Stomach smooth muscle (tissue), 2 donors: ENCODE measurements around the gene JPH3.
A peak's percentile ranks its signal among the peaks of the same experiment; 100 is the strongest.

ENCODE experiments used
- H3K27ac ChIP-seq: one replicate; pipeline ENCODE4 v1.7.0; 2013; ENCODE audit warnings: mild to moderate bottlenecking, low read length, inconsistent platforms
- H3K27me3 ChIP-seq, 2 donors: one replicate each; pipeline ENCODE4 v1.7.0; 2013; ENCODE audit warnings: low read length in 2 of 2; ENCODE audit not compliant: insufficient read depth in 2 of 2, control insufficient read depth in 1 of 2
- H3K36me3 ChIP-seq, 2 donors: one replicate each; pipeline ENCODE4 v1.7.0; 2013; ENCODE audit warnings: low read length in 2 of 2; ENCODE audit not compliant: control insufficient read depth in 2 of 2, insufficient read depth in 2 of 2
- H3K4me1 ChIP-seq: one replicate; pipeline ENCODE4 v1.7.0; 2013; ENCODE audit warnings: low read length; ENCODE audit not compliant: control insufficient read depth, insufficient read depth
- H3K4me3 ChIP-seq, 2 donors: one replicate each; pipeline ENCODE4 v1.7.0; 2013; ENCODE audit warnings: low read length in 2 of 2
- H3K9ac ChIP-seq, 2 donors: one replicate each; pipeline ENCODE4 v1.7.0; 2013; ENCODE audit warnings: low read length in 2 of 2, mild to moderate bottlenecking in 1 of 2
- H3K9me3 ChIP-seq, 2 donors: one replicate each; pipeline ENCODE4 v1.7.0; 2013; ENCODE audit warnings: low read length in 2 of 2; ENCODE audit not compliant: control insufficient read depth in 2 of 2
- donor health status: healthy.
- donor health status: Pancreatic carcinoma.

JPH3 gene

DNA sequence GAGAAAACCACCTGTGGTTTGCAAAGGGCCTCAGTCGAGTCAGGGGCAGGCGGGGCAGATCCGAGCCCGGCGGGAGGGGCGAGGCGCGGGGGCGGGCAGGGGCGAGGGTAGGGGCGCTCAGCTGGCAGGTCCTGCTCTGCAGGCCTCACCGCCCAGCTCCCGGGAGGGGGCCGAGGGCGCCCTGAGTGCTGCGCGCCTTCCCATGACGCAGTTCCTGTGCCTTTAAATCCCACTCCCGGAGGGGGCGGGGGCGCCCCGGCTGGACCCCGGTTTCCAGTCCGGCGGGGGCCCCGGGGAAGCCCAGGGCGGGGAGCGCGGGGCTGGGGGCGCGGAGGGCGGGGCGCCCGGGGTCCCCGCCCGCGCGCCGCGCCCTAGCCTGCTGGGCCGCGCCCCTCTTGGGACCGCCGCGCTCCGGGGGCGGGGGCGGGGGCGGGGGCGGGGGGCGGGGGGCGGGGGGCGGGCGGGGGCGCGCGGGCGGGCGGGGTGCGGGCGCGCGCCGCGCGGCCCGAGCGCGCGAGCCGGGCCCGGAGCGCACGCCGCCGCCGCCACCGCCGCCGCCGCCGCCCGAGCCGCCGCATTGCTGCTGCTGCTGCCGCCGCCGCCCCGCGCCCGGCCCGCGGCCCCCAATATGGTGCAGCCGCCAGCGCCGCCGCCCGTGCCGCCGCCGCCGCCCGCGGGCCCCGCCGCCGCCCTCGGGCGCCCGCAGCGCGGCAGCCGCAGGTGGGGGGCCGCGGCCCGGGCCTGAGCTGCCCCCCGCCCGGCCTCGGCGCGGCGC is at the start of gene JPH3:
JPH3 (plus strand) TSS at position 508 of the 775 bp plus-strand sequence. CDS start 639 bp downstream, outside the sequence.
- Histone ChIP-seq H3K36me3 (no peaks in the 10 kb centered on the region), H3K4me3 (peak within 1 kb of the TSS in 1 of 2 donors; percentile 35), H3K4me1 (peaks cover 6% of the 10 kb centered on the region), H3K9ac (no peak within 1 kb of the TSS), H3K27ac (no peak within 1 kb of the TSS), H3K27me3 (peaks cover 52 to 53% of the 10 kb centered on the region in 2 donors), H3K9me3 (peaks cover 0 to 4% of the 10 kb centered on the region in 2 donors)

- no peaks in the 10 kb centered on the region for H3K9me3 ChIP-seq
- H3K4me1 ChIP-seq, result no peaks in the 10 kb centered on the region
- no peak overlapping the region for H3K27ac ChIP-seq
- H3K4me3 ChIP-seq, result no peak overlapping the region
- H3K36me3 ChIP-seq, result no peaks in the 10 kb centered on the region
- peaks cover 0 to 4% of the 10 kb centered on the region in 2 donors for H3K27me3 ChIP-seq
- H3K9ac ChIP-seq, result no peak overlapping the region
Observed at GRCh38 chr16:87552772-87553573, 49.3 kb upstream of the JPH3 start.

DNA sequence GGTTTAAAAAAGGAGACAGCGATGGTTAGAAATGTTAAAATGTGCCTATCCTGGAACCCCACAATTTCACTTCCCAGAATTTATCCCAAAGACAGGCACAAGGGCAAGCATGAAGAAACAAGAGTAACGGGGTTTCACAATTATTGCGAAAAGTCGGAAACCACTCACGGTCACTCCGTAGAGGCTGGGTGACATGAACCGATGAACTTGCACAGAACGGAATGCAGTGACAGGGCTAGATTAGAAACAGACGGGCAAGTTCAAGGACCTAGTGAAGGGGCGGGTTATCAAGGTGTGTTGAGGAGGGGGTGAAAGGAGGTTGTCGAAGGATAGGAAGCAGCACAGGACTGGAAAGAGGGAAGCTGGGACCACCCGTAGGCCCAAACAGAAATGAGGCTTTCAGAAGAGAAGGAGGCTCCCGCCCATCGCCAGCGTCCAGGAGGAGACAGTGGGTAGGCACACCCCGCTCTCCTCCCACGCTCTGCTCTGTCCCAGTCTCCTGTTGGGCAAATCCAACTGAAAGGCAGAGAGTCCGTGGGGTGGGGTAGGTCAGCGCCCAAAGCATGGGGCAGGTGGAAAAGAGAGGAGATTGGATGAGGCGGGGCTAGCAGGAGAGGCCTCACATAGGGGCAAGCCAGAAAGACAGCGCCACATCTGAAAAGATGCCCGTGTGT is 47.4 kb upstream of the JPH3 start:
- H3K9me3 ChIP-seq, result no peaks in the 10 kb centered on the region
- H3K27me3 ChIP-seq, result peaks cover 3% of the 10 kb centered on the region in 2 donors
- no peak overlapping the region for H3K27ac ChIP-seq
- H3K4me1 ChIP-seq, result no peaks in the 10 kb centered on the region
- H3K9ac ChIP-seq, result no peak overlapping the region
- H3K36me3 ChIP-seq, result no peaks in the 10 kb centered on the region
- H3K4me3 ChIP-seq, result no peak overlapping the region

- peaks cover under 1 to 3% of the 10 kb centered on the region in 2 donors for H3K27me3 ChIP-seq
- H3K27ac ChIP-seq, result no peak overlapping the region
- no peak overlapping the region for H3K9ac ChIP-seq
- H3K4me3 ChIP-seq, result no peak overlapping the region
- H3K4me1 ChIP-seq, result no peaks in the 10 kb centered on the region
- no peaks in the 10 kb centered on the region for H3K9me3 ChIP-seq
- H3K36me3 ChIP-seq, result no peaks in the 10 kb centered on the region
Observed at GRCh38 chr16:87555647-87556046, 46.7 kb upstream of the JPH3 start.

DNA sequence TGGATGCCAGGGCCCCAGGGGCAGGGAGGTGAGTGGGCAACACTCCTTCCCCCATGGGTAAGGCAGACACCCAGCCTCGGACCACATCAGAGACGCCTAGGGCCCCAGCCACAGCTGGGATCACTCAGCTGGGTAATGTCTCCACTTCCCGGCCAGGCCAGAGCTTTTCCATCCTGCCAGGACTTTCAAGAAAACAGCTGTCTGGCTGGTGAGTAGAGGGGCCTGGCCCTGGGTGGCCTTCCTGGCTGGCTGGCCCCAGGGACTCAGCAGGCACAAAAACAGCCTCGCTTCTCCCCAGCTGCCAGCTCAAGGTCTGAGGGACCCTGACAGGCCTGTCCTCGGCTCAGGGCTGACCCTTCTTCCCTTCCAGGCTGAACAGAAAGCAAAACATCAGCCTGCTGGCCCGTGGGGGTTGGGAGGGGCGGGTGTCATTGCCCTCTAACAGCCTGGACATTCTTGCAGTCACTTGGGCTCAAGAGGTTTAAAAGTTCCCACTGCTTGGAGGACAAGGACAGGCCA is 45.3 kb upstream of the JPH3 start:
- Histone ChIP-seq H3K9me3 (no peaks in the 10 kb centered on the region), H3K9ac (no peak overlapping the region), H3K27me3 (peaks cover 0 to 3% of the 10 kb centered on the region in 2 donors), H3K27ac (no peak overlapping the region), H3K36me3 (no peaks in the 10 kb centered on the region), H3K4me3 (peak overlapping the region in 1 of 2 donors; percentile 15), H3K4me1 (no peaks in the 10 kb centered on the region)

DNA sequence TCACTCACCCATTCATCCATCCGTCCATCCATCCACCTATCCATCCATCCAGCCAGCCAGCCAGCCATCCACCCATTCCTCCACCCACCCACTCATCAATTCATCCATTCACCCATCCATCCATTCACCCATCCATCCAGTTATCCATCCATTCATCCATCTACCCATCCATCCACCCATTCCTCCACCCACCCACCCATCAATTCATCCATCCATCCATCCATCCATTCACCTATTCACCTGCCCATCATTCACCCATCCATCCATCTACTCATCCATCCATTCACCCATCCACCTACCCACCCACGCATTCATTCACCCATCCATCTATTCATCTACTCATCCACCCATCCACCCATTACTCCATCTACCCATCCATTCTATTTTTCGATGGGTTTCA is 43.6 kb upstream of the JPH3 start:
- Histone ChIP-seq H3K9me3 (no peaks in the 10 kb centered on the region), H3K27me3 (peaks cover 0 to 3% of the 10 kb centered on the region in 2 donors), H3K4me3 (no peak overlapping the region), H3K9ac (no peak overlapping the region), H3K4me1 (no peaks in the 10 kb centered on the region), H3K36me3 (no peaks in the 10 kb centered on the region), H3K27ac (no peak overlapping the region)

DNA sequence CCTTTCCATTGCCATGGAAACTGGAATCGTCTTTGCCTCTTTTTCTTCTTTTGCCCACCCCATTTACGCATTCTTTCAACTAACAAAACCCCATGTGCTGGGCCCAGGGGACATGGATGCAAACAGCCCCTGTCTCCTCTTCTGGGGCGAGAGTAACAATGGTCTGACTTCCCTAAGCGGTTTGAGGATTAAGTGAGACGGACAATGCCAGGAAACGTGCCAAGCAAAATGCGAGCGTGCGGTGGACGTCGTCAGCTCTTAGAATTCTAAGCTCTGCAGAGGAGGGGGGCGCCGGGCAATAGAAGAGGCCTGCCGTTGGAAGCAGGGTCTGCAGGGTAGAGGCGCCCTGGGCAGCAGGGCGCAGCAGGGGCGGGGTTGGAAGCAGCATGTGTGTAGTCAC is 42.4 kb upstream of the JPH3 start:
- Histone ChIP-seq H3K27me3 (peaks cover 0 to 3% of the 10 kb centered on the region in 2 donors), H3K9ac (no peak overlapping the region), H3K9me3 (no peaks in the 10 kb centered on the region), H3K4me3 (no peak overlapping the region), H3K27ac (no peak overlapping the region), H3K4me1 (no peaks in the 10 kb centered on the region), H3K36me3 (no peaks in the 10 kb centered on the region)

- Histone ChIP-seq H3K27me3 (peaks cover 0 to 3% of the 10 kb centered on the region in 2 donors), H3K9ac (no peak overlapping the region), H3K4me1 (no peaks in the 10 kb centered on the region), H3K36me3 (no peaks in the 10 kb centered on the region), H3K9me3 (no peaks in the 10 kb centered on the region), H3K4me3 (no peak overlapping the region), H3K27ac (no peak overlapping the region)
Observed at GRCh38 chr16:87560428-87561199, 41.7 kb upstream of the JPH3 start.

- Histone ChIP-seq H3K27ac (no peak overlapping the region), H3K4me3 (no peak overlapping the region), H3K9ac (no peak overlapping the region), H3K9me3 (no peaks in the 10 kb centered on the region), H3K4me1 (no peaks in the 10 kb centered on the region), H3K36me3 (no peaks in the 10 kb centered on the region), H3K27me3 (peaks cover 0 to 3% of the 10 kb centered on the region in 2 donors)
Observed at GRCh38 chr16:87561200-87562105, 40.9 kb upstream of the JPH3 start.
